Smooth muscle cell (in vitro differentiated cells): ENCODE data around the gene RYR1. TPM values are rescaled to one million over a fixed set of nuclear protein-coding genes. Genes with fewer than 3 reads are reported as not detected.

Source experiments
- DNase-seq: peaks from one replicate; lab custom pipeline; 2025; ENCODE audit not compliant: unreplicated experiment; lab: John Stamatoyannopoulos, UW
- H2AFZ ChIP-seq: fragments of 200-600 bp; sonication (generic); 2 replicates; pipeline ENCODE4 v1.6.0; 2016; ENCODE audit warnings: antibody characterized with exemption, low read depth, mild to moderate bottlenecking
- H3F3A ChIP-seq: fragments of 200-600 bp; sonication (generic); 2 replicates; pipeline ENCODE4 v1.6.0; 2017; ENCODE audit warnings: antibody characterized with exemption, low read depth
- H3K27ac ChIP-seq: fragments of 200-600 bp; sonication (generic); 2 replicates; pipeline ENCODE4 v1.5.1; 2016; ENCODE audit warnings: low read depth, mild to moderate bottlenecking
- H3K27me3 ChIP-seq: fragments of 200-600 bp; sonication (generic); 2 replicates; pipeline ENCODE4 v1.6.1; 2016; ENCODE audit warnings: low read depth, mild to moderate bottlenecking
- H3K36me3 ChIP-seq: fragments of 200-600 bp; sonication (generic); 2 replicates; pipeline ENCODE4 v1.5.1; 2016; ENCODE audit warnings: low read depth
- H3K4me1 ChIP-seq: fragments of 200-600 bp; sonication (generic); 2 replicates; pipeline ENCODE4 v1.5.1; 2016; ENCODE audit warnings: low read depth
- H3K4me2 ChIP-seq: fragments of 200-600 bp; sonication (generic); 2 replicates; pipeline ENCODE4 v1.6.0; 2016; ENCODE audit warnings: mild to moderate bottlenecking
- H3K4me3 ChIP-seq: fragments of 200-600 bp; sonication (generic); 2 replicates; pipeline ENCODE4 v1.5.1; 2016; ENCODE audit warnings: mild to moderate bottlenecking
- H3K79me2 ChIP-seq: fragments of 200-600 bp; sonication (generic); 2 replicates; pipeline ENCODE4 v1.6.0; 2016; ENCODE audit warnings: low read depth, mild to moderate bottlenecking
- H3K9ac ChIP-seq: fragments of 200-600 bp; sonication (generic); 2 replicates; pipeline ENCODE4 v1.6.0; 2016; ENCODE audit warnings: low read depth
- H3K9me3 ChIP-seq: fragments of 200-600 bp; sonication (generic); replicated peaks from 2 replicates; pipeline ENCODE4 v1.5.1; 2016; ENCODE audit warnings: low read depth
- H4K20me1 ChIP-seq: fragments of 200-600 bp; sonication (generic); 2 replicates; pipeline ENCODE4 v1.6.0; 2016; ENCODE audit warnings: low read depth
- WGBS: methylation state at CpG from one replicate; pipeline ENCODE4 v1.1.7; 2016; ENCODE audit warnings: low lambda C conversion rate; 5-methylcytosine and 5-hydroxymethylcytosine counted together
- polyA plus RNA-seq: library from polyadenylated mRNA; unstranded; fragments of >200 nt; fragmentation: Nextera tagmentation; extraction: Ambion mirVana; gene quantifications from 2 replicates; pipeline ENCODE4 v1.2.1, GENCODE V29; 2016
- total RNA-seq: library from RNA; depleted of rRNA; stranded (reverse); fragments of >200 nt; gene quantifications from 2 replicates; pipeline ENCODE4 v1.2.3, GENCODE V29; 2014
- TF ChIP-seq, protein P1 (sequence below): fragments of 200-600 bp; sonication (generic); IDR thresholded peaks from 2 replicates; pipeline ENCODE4 v1.5.1; 2017; ENCODE audit warnings: borderline replicate concordance, mild to moderate bottlenecking, antibody characterized with exemption; ENCODE audit not compliant: insufficient read depth, poor library complexity, severe bottlenecking

RYR1 gene
- total and polyA plus RNA-seq, 2 experiments from 2014 or later, result 0.31 to 0.95 TPM

DNA sequence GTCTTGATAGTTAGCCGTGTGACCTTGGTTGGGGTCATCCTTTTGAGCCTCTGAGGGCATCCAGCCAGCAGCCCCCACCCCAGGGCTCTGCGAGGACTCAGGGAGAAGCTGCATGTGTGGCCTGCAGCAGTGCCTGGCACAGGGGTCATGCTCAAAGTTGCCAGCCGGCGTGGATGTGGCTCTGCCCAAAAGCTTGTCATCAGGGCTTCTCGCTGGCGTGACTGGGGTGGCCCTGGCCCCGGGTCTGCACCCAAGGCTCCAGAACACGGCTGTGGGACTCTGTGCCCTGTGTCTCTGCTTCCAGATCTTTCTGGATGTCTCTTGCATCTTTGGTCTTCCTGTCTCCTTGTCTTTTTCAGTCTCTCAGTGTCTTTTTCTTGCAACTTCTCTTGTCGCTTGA is 90.9 kb downstream of the RYR1 start:
- H2AFZ ChIP-seq, result no peak overlapping the region
- H3K9me3 ChIP-seq, result no peaks in the 10 kb centered on the region
- H3K4me3 ChIP-seq, result no peak overlapping the region
- H4K20me1 ChIP-seq, result no peaks in the 10 kb centered on the region
- H3K36me3 ChIP-seq, result no peaks in the 10 kb centered on the region
- H3K79me2 ChIP-seq, result no peaks in the 10 kb centered on the region
- H3K4me2 ChIP-seq, result no peak overlapping the region
- WGBS, result 84% methylated on average over 9 of the region's 9 CpGs
- H3K27ac ChIP-seq, result no peak overlapping the region
- H3F3A ChIP-seq, result no peaks in the 10 kb centered on the region
- H3K27me3 ChIP-seq, result no peaks in the 10 kb centered on the region
- H3K4me1 ChIP-seq, result no peaks in the 10 kb centered on the region
- H3K9ac ChIP-seq, result no peak overlapping the region
- TF ChIP-seq, protein P1, sequence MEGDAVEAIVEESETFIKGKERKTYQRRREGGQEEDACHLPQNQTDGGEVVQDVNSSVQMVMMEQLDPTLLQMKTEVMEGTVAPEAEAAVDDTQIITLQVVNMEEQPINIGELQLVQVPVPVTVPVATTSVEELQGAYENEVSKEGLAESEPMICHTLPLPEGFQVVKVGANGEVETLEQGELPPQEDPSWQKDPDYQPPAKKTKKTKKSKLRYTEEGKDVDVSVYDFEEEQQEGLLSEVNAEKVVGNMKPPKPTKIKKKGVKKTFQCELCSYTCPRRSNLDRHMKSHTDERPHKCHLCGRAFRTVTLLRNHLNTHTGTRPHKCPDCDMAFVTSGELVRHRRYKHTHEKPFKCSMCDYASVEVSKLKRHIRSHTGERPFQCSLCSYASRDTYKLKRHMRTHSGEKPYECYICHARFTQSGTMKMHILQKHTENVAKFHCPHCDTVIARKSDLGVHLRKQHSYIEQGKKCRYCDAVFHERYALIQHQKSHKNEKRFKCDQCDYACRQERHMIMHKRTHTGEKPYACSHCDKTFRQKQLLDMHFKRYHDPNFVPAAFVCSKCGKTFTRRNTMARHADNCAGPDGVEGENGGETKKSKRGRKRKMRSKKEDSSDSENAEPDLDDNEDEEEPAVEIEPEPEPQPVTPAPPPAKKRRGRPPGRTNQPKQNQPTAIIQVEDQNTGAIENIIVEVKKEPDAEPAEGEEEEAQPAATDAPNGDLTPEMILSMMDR, result no peak
- no peak for DNase-seq

DNA sequence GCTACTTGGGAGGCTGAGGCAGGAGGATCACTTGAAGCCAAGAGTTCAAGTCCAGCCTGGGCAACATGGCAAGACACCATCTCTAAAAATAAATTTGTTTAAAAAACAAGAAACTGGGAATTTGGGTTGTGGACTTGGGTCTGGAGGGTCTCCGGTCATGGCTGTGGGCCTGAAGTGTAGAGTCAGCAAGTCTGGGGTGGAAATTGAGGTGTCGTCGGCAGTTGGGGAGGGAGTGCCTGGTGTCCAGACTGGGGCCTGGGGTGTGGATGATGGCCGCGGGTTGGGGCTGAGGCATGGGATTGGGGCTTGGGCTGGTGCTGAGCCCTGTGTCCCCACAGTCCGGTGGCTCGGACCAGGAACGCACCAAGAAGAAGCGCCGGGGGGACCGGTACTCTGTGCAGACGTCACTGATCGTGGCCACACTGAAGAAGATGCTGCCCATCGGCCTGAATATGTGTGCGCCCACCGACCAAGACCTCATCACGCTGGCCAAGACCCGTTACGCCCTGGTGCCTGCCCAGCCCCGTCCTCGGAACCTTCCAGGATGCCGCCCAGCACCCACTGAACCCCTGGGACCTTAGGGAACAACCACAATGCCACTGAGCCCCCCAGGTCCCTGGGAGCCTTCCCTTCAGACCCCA is 91.6 kb downstream of the RYR1 start:
- Histone ChIP-seq H3K4me2 (no peak overlapping the region), H3K4me1 (no peaks in the 10 kb centered on the region), H3K79me2 (no peaks in the 10 kb centered on the region), H3K9me3 (no peaks in the 10 kb centered on the region), H3K9ac (no peak overlapping the region), H3F3A (no peaks in the 10 kb centered on the region), H3K36me3 (no peaks in the 10 kb centered on the region), H3K27ac (no peak overlapping the region), H3K27me3 (no peaks in the 10 kb centered on the region), H4K20me1 (no peaks in the 10 kb centered on the region), H2AFZ (no peak overlapping the region), H3K4me3 (no peak overlapping the region)
- DNase-seq, result no peak
- TF ChIP-seq, protein P1, result no peak
- 98% methylated on average over 19 of the region's 22 CpGs for WGBS

DNA sequence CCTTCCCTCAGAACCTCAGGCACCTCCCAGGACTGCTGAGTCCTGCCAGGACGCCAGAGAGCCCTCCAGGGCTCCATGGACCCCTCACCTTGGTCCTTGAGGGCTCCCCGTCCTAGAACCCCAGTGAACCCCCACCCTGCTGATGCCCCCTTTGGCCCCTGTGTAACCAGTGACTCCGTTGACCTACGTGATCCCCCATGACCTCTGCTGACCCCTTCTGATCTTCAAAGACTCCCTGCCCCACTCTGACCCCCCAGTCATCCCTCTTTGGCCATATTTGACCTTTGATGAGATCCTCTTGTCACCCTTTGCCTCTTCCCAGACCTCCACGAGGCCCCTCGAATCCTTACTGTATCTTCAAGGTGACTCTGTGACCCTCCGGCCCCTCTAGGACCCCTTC is 92.9 kb downstream of the RYR1 start:
- Histone ChIP-seq H3K27ac (no peak overlapping the region), H3K9me3 (no peaks in the 10 kb centered on the region), H3F3A (no peaks in the 10 kb centered on the region), H2AFZ (no peak overlapping the region), H3K4me2 (no peak overlapping the region), H3K4me1 (no peaks in the 10 kb centered on the region), H3K9ac (no peak overlapping the region), H3K79me2 (no peaks in the 10 kb centered on the region), H3K27me3 (no peaks in the 10 kb centered on the region), H3K36me3 (no peaks in the 10 kb centered on the region), H4K20me1 (no peaks in the 10 kb centered on the region), H3K4me3 (no peak overlapping the region)
- TF ChIP-seq, protein P1, result no peak
- DNase-seq, result no peak
- WGBS, result 88% methylated on average over 7 of the region's 7 CpGs

DNA sequence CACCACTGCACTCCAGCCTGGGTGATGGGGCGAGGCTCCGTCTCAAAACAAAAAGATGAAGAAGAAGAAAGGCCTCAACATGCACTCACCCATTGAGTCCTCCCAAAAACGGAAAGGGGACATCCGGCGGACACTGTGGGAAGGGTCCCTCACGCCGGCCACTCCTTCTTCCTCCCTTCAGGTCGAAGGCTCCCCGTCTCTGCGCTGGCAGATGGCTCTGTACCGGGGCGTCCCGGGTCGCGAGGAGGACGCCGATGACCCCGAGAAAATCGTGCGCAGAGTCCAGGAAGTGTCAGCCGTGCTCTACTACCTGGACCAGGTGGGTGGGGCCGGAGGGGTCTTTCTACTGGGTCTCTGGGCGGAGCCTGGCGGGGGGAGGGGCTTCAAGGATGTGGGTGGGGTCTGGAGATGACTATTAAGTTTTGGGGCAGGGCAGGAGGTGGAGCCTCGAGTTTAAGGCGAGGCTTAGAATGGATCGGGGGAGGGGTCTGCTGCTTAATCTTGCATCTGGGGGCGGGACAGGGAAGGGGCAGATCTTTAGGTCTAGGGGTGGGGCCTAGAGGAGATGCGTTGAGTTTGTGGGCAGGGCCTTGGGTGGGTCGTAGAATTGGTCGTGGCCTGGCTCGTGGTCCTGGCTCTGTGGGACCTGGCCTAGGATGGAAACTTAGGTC is 94.1 kb downstream of the RYR1 start:
- Histone ChIP-seq H3K9me3 (no peaks in the 10 kb centered on the region), H3K36me3 (no peaks in the 10 kb centered on the region), H2AFZ (no peak overlapping the region), H3K9ac (no peak overlapping the region), H3K4me3 (no peak overlapping the region), H3K27ac (no peak overlapping the region), H3K4me2 (no peak overlapping the region), H3K27me3 (no peaks in the 10 kb centered on the region), H3F3A (no peaks in the 10 kb centered on the region), H4K20me1 (no peaks in the 10 kb centered on the region), H3K79me2 (no peaks in the 10 kb centered on the region), H3K4me1 (no peaks in the 10 kb centered on the region)
- TF ChIP-seq, protein P1, result no peak
- no peak for DNase-seq
- WGBS, result 92% methylated on average over 30 of the region's 32 CpGs
